Stimulated activated CD4-positive, alpha-beta T cell treated with anti-CD3 and anti-CD28 coated beads, Interleukin-4, amount 100 ng/mL, for 48 hours (primary cell): Measurements from ENCODE around the gene FHAD1.

Experiments
- DNase-seq, 2 donors: peaks; one replicate each; pipeline ENCODE4 v3.0.0-alpha.2; 2020; ENCODE audit warnings: low read depth in 2 of 2

FHAD1 gene

GRCh38 chr1:15436881-15437442, 189.9 kb downstream of the FHAD1 start:
- DNase-seq: no peak

DNA sequence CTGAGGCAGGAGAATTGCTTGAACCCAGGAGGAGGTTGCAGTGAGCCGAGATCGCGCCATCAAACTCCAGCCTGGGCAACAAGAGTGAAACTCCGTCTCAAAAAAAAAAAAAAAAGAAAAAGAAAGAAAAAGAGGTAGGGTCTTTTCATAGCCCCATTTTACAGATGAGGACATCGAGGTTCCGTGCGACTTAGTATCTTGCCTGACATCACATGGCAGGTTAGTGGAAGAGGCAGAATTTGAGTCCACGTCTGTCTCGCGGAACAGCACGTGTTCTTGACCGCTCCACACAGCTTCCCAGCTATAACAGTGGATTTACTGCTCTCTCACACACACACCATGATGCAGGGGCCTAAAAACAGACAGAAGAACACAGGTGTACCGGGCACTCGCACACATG, 192.3 kb downstream of the FHAD1 start:
- DNase-seq: no peak

DNA sequence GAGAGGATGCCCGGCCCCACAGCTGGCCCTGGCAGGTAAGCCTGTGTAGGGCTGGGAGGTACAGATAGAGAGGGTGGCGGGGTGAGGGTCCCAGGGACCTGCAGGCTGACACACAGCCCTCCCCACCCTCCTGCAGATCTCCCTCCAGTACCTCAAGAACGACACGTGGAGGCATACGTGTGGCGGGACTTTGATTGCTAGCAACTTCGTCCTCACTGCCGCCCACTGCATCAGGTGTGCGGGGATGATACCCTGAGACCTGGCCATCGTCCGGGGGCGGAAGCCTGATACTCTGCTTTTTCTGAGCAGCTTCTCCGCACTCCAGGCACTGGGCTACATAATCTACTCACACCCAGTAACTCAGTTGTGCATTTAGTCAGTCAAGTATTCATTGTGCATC, 193.3 kb downstream of the FHAD1 start:
- DNase-seq: no peak

DNA sequence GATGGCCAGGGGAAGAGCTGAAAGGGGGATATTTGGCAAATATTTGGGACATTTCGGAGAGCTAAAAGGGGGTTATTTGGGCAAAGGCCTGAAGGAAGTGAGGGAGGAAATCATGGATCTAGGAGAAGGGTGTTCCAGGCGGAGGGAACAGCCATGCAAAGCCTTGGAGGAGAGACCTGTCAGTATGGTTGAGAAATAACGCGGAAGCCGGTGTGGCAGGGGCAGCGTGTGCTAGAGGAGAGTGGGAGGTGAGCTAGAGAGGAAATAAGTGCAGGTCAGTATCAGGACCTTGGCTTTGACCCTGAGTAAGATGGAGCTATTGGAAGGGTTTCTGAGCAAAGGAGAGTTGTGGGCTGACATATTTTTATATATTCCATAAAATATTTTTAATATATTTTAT, 194.2 kb downstream of the FHAD1 start:
- no peak for DNase-seq

DNA sequence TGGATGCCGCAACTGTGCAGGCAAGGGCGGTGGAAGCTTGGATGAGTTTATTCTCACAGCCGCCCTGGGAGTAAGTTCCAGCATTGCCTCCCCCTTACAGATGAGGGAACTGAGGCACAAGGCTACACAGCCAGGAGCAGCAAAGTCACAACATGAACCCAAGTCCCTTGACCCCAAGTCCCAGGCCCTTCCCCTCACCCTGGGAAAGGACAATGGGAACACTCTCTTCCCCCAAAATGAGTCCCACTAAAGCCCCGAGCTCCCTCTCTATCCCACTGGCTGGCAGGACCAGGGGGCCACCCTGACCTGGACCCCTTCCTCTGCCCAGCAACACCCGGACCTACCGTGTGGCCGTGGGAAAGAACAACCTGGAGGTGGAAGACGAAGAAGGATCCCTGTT, 195.1 kb downstream of the FHAD1 start:
- no peak for DNase-seq

DNA sequence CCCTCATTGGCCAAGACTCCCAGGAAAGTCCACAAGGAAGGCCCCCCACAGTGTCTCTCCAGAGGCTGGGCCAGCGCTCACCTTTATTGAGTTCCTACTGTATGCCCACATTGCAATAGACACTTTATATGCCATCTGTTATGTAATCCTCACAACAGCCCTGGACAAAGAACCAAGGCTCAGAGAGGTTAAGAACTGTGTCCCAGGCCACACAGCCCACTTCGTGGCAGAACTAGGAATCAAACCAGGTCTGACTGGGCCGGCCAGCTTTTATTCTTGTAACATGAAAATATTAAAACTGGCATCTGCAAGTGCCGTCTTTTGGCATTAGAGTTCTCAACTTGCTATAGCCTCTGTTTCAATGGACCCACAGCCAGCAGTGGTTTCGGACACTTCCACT, 195.7 kb downstream of the FHAD1 start:
- no peak for DNase-seq

- no peak for DNase-seq
Observed at GRCh38 chr1:15443281-15443680, 196.3 kb downstream of the FHAD1 start.

DNA sequence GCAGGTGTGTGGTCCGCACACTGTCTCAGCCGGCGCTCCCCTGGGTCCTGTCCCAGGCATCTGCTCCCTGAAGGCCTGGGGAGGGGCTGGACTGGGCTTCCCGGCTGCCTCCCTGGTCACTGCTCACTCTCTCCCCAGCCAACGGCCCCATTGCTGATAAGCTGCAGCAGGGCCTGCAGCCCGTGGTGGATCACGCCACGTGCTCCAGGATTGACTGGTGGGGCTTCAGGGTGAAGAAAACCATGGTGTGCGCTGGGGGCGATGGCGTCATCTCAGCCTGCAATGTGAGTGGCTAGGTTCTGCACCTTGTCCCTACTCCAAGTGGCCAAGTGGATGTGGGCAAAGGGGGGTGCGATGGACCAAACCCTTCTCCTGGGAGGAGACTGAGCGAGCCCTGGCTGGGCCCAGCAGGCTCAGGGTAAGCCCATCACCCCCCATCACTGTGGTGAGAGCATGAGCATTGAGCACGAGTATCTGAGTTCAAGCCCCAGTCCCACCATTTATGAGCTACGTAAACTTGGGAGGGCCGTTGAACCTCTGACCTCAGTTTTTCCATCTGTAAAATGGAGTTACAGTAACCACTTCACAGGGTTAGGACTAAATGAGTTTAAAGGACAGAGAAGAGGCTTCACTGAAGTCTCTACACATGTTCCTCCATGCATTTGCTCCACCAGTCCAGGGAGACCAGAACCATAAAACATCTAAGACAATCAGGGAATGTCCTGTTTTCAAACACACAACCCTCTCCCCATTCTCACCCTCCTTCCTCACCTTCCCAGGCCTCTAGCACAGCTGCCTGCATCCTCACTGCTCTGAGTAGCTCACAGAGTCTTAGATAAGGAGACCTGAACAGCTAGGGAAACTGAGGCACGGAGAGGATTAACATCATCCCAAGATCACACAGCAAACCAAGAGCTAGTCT, 197.7 kb downstream of the FHAD1 start:
- DNase-seq: no peak

DNA sequence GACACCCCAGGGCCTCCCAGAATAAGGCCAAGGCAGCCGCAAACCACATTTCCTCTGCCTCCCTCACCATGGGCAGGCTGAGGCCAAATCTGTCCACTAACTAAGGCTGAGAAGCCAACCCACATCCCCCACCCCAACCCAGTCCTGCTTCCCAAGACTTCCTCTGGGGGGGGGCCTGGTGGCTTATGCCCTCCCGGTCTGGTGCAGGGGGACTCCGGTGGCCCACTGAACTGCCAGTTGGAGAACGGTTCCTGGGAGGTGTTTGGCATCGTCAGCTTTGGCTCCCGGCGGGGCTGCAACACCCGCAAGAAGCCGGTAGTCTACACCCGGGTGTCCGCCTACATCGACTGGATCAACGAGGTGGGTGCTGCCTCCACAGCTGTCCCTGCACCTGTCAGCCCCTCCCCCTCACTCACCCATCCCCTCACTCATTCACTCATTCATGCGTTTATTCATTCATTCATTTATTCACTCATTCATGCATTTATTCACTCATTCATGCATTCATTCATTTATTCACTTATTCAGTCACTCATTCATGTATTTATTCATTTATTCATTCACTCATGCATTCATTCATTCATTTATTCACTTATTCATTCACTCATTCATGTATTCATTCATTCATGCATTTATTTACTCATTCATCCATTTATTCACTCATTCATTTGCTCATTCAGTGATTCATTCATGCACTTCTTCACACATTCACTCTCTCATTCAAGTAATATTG, 198.5 kb downstream of the FHAD1 start:
- DNase-seq: no peak

DNA sequence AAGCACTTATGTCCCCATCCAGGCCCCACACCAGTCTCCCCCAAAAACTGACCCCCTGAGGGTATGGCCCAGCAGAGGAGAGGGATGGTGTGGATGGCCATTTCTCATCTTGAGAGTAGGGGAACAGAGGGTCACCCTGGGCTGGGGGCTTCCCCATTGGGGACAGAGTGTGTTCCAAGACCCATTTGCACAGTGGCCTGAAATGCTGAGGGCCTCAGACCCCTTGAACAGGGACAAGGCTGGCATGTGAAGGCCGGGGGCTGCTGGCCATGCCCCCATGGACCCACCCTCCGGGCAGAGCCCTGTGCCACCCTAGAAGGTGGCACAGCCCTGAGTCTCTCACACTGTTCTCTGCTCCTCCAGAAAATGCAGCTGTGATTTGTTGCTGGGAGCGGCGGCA, 199.2 kb downstream of the FHAD1 start:
- DNase-seq: no peak
